Measurements from ENCODE around the gene CCDC27.
"Not testable (repeated sequence)": the region's sequence is repeated elsewhere in the genome, so short reads cannot be mapped to it uniquely, and the experiment has no call there.

CCDC27 gene

GRCh38 chr1:3747903-3748302, 4.3 kb upstream of the CCDC27 start:
- no peak overlapping the region for H3K27ac Mint-ChIP-seq
- H3K36me3 Mint-ChIP-seq (ENCODE audit: low read depth) = peaks cover 15% of the 10 kb centered on the region
- DNase-seq = no peak
- H3K9me3 Mint-ChIP-seq = no peaks in the 10 kb centered on the region
- H3K4me3 Mint-ChIP-seq = peak overlapping the region; percentile 72
- H3K27me3 Mint-ChIP-seq (ENCODE audit: low read depth, poor library complexity) = peaks cover 18% of the 10 kb centered on the region
- H3K4me1 Mint-ChIP-seq = peaks cover 42% of the 10 kb centered on the region
- TF ChIP-seq CTCF (IDR thresholded peaks at IDR 0.05) = no peak

- DNase-seq, H3K27ac Mint-ChIP-seq, H3K9me3 Mint-ChIP-seq: not testable (repeated sequence)
- Mint-ChIP-seq H3K4me1 (peaks cover 42% of the 10 kb centered on the region), H3K4me3 (peak overlapping the region; percentile 72), H3K36me3 (ENCODE audit: low read depth) (peaks cover 10% of the 10 kb centered on the region), H3K27me3 (ENCODE audit: low read depth, poor library complexity) (peaks cover 18% of the 10 kb centered on the region)
Observed at GRCh38 chr1:3748316-3748900, 3.8 kb upstream of the CCDC27 start.

GRCh38 chr1:3749512-3749911, 2.7 kb upstream of the CCDC27 start:
- H3K9me3 Mint-ChIP-seq = no peaks in the 10 kb centered on the region
- H3K36me3 Mint-ChIP-seq (ENCODE audit: low read depth) = peaks cover 10% of the 10 kb centered on the region
- TF ChIP-seq CTCF (IDR thresholded peaks at IDR 0.05) = no peak
- H3K27ac Mint-ChIP-seq = no peak overlapping the region
- peaks cover 41% of the 10 kb centered on the region for H3K4me1 Mint-ChIP-seq
- DNase-seq = no peak
- H3K4me3 Mint-ChIP-seq = no peak overlapping the region
- H3K27me3 Mint-ChIP-seq (ENCODE audit: low read depth, poor library complexity) = peaks cover 18% of the 10 kb centered on the region

- peaks cover 3% of the 10 kb centered on the region for H3K36me3 Mint-ChIP-seq (ENCODE audit: low read depth)
- no peak for TF ChIP-seq CTCF (IDR thresholded peaks at IDR 0.05)
- H3K4me1 Mint-ChIP-seq = peaks cover 28% of the 10 kb centered on the region
- H3K4me3 Mint-ChIP-seq = no peak overlapping the region
- no peak for DNase-seq
- H3K9me3 Mint-ChIP-seq = no peaks in the 10 kb centered on the region
- H3K27me3 Mint-ChIP-seq (ENCODE audit: low read depth, poor library complexity) = peaks cover 18% of the 10 kb centered on the region
- peak overlapping the region; percentile 13 for H3K27ac Mint-ChIP-seq
Observed at GRCh38 chr1:3750741-3751140, 1.5 kb upstream of the CCDC27 start.

GRCh38 chr1:3753656-3754454, 1.6 kb downstream of the CCDC27 start:
- Mint-ChIP-seq H3K9me3 (no peaks in the 10 kb centered on the region), H3K27me3 (ENCODE audit: low read depth, poor library complexity) (peaks cover 31% of the 10 kb centered on the region), H3K27ac (no peak overlapping the region), H3K4me3 (no peak overlapping the region), H3K4me1 (peaks cover 13% of the 10 kb centered on the region), H3K36me3 (ENCODE audit: low read depth) (no peaks in the 10 kb centered on the region)
- TF ChIP-seq CTCF (IDR thresholded peaks at IDR 0.05) = no peak
- DNase-seq = no peak

GRCh38 chr1:3756394-3756793, 4.1 kb downstream of the CCDC27 start:
- no peaks in the 10 kb centered on the region for H3K36me3 Mint-ChIP-seq (ENCODE audit: low read depth)
- peaks cover 17% of the 10 kb centered on the region for H3K9me3 Mint-ChIP-seq
- H3K27ac Mint-ChIP-seq = no peak overlapping the region
- DNase-seq = no peak
- peaks cover 44% of the 10 kb centered on the region for H3K27me3 Mint-ChIP-seq (ENCODE audit: low read depth, poor library complexity)
- H3K4me3 Mint-ChIP-seq = no peak overlapping the region
- TF ChIP-seq CTCF (IDR thresholded peaks at IDR 0.05) = no peak
- H3K4me1 Mint-ChIP-seq = peaks cover 2% of the 10 kb centered on the region

Measured in nephron progenitor cell (in vitro differentiated cells).